Lower leg skin (tissue), 3 donors: ENCODE results near the gene SCAI.
"Not testable (repeated sequence)": the region's sequence is repeated elsewhere in the genome, so short reads cannot be mapped to it uniquely, and the experiment has no call there.

Source experiments
- POLR2A ChIP-seq, 2 donors: fragments of 450-650 bp; IDR thresholded peaks; one replicate each; pipeline ENCODE4 v1.6.1; 2016 to 2017; ENCODE audit warnings: antibody characterized with exemption in 2 of 2, mild to moderate bottlenecking in 1 of 2, moderate library complexity in 1 of 2
- TF ChIP-seq, protein P1 (sequence below), 3 donors: fragments of 450-650 bp; IDR thresholded peaks; one replicate each; pipeline ENCODE4 v1.5.1; 2016; ENCODE audit warnings: antibody characterized with exemption in 3 of 3, mild to moderate bottlenecking in 3 of 3, moderate library complexity in 2 of 3

DNA sequence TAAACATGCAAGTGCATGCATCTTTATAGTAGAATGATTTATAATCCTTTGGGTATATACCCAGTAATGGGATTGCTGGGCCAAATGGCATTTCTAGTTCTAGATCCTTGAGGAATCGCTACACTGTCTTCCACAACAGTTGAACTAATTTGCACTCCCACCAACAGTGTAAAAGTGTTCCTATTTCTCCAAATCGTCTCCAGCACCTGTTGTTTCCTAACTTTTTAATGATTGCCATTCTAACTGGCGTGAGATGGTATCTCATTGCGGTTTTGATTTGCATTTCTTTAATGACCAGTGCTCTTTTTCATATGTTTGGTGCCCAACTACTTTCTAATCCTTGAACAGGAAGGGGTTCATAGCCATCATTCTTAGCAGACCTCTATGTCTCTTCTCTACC is 38.4 kb upstream of the SCAI start:
- TF ChIP-seq, protein P1, sequence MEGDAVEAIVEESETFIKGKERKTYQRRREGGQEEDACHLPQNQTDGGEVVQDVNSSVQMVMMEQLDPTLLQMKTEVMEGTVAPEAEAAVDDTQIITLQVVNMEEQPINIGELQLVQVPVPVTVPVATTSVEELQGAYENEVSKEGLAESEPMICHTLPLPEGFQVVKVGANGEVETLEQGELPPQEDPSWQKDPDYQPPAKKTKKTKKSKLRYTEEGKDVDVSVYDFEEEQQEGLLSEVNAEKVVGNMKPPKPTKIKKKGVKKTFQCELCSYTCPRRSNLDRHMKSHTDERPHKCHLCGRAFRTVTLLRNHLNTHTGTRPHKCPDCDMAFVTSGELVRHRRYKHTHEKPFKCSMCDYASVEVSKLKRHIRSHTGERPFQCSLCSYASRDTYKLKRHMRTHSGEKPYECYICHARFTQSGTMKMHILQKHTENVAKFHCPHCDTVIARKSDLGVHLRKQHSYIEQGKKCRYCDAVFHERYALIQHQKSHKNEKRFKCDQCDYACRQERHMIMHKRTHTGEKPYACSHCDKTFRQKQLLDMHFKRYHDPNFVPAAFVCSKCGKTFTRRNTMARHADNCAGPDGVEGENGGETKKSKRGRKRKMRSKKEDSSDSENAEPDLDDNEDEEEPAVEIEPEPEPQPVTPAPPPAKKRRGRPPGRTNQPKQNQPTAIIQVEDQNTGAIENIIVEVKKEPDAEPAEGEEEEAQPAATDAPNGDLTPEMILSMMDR (IDR thresholded peaks at IDR 0.05), result not testable (repeated sequence)
- not testable (repeated sequence) for TF ChIP-seq POLR2A (IDR thresholded peaks at IDR 0.05)
